ENCODE measurements around the gene STX5. TPM values are rescaled to one million over a fixed set of nuclear protein-coding genes. Genes with fewer than 3 reads are reported as not detected.
A peak's percentile ranks its signal among the peaks of the same experiment; 100 is the strongest.

The STX5 gene
- total and polyA plus RNA-seq, 9 of the 15 experiments (the other 6 are each of a cell fraction or from before 2014, with no cell fraction given) = 2.8 to 28.6 (median 23.7) TPM

DNA sequence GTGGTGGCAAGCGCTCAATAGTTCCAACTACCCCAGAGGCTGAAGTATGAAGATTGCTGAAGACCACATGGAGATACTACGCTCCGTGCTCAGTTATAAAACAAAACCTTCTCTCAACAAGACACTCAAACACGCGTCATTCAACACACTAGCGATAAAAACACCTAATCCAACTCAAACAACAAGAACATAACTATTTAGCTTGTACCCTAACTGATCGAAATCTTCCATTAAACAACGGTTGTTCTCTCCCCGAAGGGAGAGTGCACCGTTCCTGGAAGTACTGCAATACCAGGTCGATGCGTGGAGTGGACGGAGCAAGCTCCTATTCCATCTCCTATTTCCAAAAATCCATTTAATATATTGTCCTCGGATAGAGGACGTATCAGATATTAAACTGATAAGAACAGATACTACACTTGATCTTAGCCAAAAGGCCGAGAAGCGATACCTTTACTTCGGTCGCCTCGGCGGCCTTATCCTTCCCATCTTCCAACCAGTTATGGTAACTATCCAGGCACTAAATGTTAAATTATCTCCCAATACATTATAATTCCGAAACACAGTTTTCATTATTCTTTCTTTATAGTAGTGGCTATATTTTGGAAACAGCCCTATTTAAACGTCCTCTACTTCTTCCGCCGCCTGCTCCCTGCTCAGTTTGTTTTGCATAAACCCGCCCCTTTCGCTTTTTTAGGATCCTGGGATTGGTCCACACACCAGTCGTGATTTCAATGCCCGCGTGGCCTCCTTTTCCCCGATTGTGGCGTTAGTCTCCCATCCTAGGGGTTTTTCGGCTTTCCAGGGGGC is 9.7 kb upstream of the STX5 start (continued):
- TF ChIP-seq, protein P1, sequence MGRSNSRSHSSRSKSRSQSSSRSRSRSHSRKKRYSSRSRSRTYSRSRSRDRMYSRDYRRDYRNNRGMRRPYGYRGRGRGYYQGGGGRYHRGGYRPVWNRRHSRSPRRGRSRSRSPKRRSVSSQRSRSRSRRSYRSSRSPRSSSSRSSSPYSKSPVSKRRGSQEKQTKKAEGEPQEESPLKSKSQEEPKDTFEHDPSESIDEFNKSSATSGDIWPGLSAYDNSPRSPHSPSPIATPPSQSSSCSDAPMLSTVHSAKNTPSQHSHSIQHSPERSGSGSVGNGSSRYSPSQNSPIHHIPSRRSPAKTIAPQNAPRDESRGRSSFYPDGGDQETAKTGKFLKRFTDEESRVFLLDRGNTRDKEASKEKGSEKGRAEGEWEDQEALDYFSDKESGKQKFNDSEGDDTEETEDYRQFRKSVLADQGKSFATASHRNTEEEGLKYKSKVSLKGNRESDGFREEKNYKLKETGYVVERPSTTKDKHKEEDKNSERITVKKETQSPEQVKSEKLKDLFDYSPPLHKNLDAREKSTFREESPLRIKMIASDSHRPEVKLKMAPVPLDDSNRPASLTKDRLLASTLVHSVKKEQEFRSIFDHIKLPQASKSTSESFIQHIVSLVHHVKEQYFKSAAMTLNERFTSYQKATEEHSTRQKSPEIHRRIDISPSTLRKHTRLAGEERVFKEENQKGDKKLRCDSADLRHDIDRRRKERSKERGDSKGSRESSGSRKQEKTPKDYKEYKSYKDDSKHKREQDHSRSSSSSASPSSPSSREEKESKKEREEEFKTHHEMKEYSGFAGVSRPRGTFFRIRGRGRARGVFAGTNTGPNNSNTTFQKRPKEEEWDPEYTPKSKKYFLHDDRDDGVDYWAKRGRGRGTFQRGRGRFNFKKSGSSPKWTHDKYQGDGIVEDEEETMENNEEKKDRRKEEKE (IDR thresholded peaks at IDR 0.05; ENCODE audit: borderline replicate concordance in 1 of 2, control insufficient read depth in 1 of 2, low read depth in 2 of 2, low read length in 1 of 2) = peak; percentile 83 to 100; a peak in 3 of 4 replicates
- TF ChIP-seq, protein P2, sequence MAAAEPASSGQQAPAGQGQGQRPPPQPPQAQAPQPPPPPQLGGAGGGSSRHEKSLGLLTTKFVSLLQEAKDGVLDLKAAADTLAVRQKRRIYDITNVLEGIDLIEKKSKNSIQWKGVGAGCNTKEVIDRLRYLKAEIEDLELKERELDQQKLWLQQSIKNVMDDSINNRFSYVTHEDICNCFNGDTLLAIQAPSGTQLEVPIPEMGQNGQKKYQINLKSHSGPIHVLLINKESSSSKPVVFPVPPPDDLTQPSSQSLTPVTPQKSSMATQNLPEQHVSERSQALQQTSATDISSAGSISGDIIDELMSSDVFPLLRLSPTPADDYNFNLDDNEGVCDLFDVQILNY (CRISPR knock-in tag; IDR thresholded peaks at IDR 0.05) = peak; percentile 99
- no peak for TF ChIP-seq CHD1 (IDR thresholded peaks at IDR 0.05; ENCODE audit: low read length)
- TF ChIP-seq, protein P3, sequence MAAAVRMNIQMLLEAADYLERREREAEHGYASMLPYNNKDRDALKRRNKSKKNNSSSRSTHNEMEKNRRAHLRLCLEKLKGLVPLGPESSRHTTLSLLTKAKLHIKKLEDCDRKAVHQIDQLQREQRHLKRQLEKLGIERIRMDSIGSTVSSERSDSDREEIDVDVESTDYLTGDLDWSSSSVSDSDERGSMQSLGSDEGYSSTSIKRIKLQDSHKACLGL (CRISPR knock-in tag; IDR thresholded peaks at IDR 0.05; ENCODE audit: borderline replicate concordance, poor library complexity, severe bottlenecking) = peak; percentile 40
- TF ChIP-seq, protein P4, sequence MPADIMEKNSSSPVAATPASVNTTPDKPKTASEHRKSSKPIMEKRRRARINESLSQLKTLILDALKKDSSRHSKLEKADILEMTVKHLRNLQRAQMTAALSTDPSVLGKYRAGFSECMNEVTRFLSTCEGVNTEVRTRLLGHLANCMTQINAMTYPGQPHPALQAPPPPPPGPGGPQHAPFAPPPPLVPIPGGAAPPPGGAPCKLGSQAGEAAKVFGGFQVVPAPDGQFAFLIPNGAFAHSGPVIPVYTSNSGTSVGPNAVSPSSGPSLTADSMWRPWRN (IDR thresholded peaks at IDR 0.05; ENCODE audit: low read depth) = peak; percentile 73
- TF ChIP-seq PURB (CRISPR knock-in tag; IDR thresholded peaks at IDR 0.05; ENCODE audit: low read depth) = no peak
- peak; percentile 63 for TF ChIP-seq JUND (IDR thresholded peaks at IDR 0.05; ENCODE audit: borderline replicate concordance, low read depth, low read length)
- 0 out of 3 replicates have a peak, but pooled peaks have one; percentile 18 for TF ChIP-seq JUND (tag; IDR thresholded peaks at IDR 0.05; ENCODE audit: borderline replicate concordance, low read depth, low read length)
- TF ChIP-seq POLR2AphosphoS2 (IDR thresholded peaks at IDR 0.05; ENCODE audit: low read length) = peak; percentile 100
- TF ChIP-seq, protein P5, sequence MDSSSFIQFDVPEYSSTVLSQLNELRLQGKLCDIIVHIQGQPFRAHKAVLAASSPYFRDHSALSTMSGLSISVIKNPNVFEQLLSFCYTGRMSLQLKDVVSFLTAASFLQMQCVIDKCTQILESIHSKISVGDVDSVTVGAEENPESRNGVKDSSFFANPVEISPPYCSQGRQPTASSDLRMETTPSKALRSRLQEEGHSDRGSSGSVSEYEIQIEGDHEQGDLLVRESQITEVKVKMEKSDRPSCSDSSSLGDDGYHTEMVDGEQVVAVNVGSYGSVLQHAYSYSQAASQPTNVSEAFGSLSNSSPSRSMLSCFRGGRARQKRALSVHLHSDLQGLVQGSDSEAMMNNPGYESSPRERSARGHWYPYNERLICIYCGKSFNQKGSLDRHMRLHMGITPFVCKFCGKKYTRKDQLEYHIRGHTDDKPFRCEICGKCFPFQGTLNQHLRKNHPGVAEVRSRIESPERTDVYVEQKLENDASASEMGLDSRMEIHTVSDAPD (CRISPR knock-in tag; IDR thresholded peaks at IDR 0.05) = peak; percentile 82
- TF ChIP-seq ZNF551 (CRISPR knock-in tag; IDR thresholded peaks at IDR 0.05) = peak; percentile 100
- TF ChIP-seq ZFP30 (CRISPR knock-in tag; IDR thresholded peaks at IDR 0.05; ENCODE audit: borderline replicate concordance) = peak; percentile 100; the same call in 1 of the 2 replicates
- TF ChIP-seq TAF9B (IDR thresholded peaks at IDR 0.05; ENCODE audit: partially characterized antibody) = peak; percentile 99
- TF ChIP-seq HMG20A (CRISPR knock-in tag; conservative IDR thresholded peaks at IDR 0.05) = peak; percentile 97
- TF ChIP-seq, protein P6, sequence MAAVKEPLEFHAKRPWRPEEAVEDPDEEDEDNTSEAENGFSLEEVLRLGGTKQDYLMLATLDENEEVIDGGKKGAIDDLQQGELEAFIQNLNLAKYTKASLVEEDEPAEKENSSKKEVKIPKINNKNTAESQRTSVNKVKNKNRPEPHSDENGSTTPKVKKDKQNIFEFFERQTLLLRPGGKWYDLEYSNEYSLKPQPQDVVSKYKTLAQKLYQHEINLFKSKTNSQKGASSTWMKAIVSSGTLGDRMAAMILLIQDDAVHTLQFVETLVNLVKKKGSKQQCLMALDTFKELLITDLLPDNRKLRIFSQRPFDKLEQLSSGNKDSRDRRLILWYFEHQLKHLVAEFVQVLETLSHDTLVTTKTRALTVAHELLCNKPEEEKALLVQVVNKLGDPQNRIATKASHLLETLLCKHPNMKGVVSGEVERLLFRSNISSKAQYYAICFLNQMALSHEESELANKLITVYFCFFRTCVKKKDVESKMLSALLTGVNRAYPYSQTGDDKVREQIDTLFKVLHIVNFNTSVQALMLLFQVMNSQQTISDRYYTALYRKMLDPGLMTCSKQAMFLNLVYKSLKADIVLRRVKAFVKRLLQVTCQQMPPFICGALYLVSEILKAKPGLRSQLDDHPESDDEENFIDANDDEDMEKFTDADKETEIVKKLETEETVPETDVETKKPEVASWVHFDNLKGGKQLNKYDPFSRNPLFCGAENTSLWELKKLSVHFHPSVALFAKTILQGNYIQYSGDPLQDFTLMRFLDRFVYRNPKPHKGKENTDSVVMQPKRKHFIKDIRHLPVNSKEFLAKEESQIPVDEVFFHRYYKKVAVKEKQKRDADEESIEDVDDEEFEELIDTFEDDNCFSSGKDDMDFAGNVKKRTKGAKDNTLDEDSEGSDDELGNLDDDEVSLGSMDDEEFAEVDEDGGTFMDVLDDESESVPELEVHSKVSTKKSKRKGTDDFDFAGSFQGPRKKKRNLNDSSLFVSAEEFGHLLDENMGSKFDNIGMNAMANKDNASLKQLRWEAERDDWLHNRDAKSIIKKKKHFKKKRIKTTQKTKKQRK (IDR thresholded peaks at IDR 0.05; ENCODE audit: borderline replicate concordance, low read depth, low read length) = no peak

All from K562 (cell line).